Coronary artery (tissue), 2 donors: ENCODE results near the gene GUCD1.
A peak's percentile ranks its signal among the peaks of the same experiment; 100 is the strongest.

ENCODE experiments used
- DNase-seq: peaks from one replicate; pipeline ENCODE4 v3.0.0-alpha.2; 2017; ENCODE audit warnings: low spot score
- H3K27ac ChIP-seq, 2 donors: fragments of 200-600 bp; sonication (generic); one replicate each; pipeline ENCODE4 v1.5.1; 2016 to 2019
- H3K4me3 ChIP-seq: fragments of 200-600 bp; sonication (generic); 2 replicates; pipeline ENCODE4 v1.5.1; 2016; ENCODE audit warnings: mild to moderate bottlenecking, moderate library complexity
- CTCF ChIP-seq: fragments of 200-600 bp; sonication (generic); IDR thresholded peaks from one replicate; pipeline ENCODE4 v1.5.1; 2019; ENCODE audit warnings: antibody characterized with exemption

Gene GUCD1

GRCh38 chr22:24550902-24551435, 4.0 kb downstream of the GUCD1 start:
- no peak overlapping the region for H3K4me3 ChIP-seq
- no peak for DNase-seq
- TF ChIP-seq CTCF = no peak
- no peak overlapping the region for H3K27ac ChIP-seq

DNA sequence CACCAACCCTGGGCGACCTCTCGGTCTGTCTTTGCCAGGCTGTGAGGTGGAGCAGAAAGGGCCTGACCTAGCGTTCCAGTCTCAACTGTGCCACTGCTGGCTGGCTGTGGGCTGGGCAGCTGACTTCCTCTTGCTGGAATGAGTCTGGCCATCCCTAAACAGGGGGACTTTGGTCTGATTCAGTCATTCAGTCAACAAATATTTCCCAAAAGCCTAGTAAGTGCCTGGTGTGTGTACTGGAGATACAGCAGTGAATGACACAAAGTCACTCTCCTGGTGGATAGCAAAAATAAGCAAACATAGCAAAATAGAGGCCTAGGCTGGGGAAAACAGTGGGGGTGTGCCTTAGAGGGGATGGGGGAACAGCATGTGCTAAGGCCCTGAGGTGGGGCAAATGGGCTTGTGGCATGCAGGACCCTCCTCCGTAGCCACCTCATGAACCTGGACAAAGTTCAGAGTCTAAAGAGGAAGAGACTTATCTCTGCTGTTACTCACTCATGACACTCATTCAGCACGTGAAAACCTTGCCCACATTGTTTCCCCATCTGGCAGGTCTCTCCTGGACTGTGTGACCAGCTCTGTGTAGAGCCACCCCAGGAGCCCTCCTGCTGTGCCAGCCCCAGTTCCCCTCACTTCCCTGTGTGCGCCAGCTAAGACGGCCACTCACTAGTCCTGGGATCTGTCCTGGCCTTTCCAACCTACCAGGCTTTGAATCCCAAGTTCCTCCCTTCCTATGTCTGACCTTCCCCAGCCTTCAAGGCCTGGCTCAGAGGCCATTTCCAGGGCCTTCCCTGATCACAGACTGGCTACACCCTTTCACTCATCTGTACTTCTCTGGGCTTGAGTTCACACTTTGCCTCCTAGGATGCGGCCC, 4.7 kb downstream of the GUCD1 start:
- no peak for TF ChIP-seq CTCF
- Histone ChIP-seq H3K4me3 (no peak overlapping the region), H3K27ac (peak overlapping the region in 1 of 2 donors; percentile 9)
- no peak for DNase-seq

DNA sequence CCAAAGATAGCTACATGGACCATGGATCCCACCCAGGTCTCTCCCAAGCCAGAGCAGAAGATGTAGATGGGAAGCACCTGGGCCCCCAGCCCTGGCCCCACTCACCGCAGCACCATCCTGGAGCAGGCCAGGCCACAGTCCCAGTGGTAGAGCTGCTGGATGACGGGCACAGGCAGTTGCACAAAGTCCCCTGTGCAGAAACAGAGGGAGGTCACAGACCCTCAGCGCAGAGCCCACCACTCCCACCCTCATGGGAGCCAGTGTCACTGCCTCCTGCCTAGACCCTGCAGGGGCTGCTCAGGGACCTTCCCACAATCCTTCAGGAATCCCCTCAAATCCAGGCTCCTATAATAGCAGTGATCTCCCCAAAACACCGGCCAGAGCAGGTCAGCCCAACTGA, 6.1 kb downstream of the GUCD1 start:
- H3K4me3 ChIP-seq = no peak overlapping the region
- H3K27ac ChIP-seq = no peak overlapping the region
- no peak for DNase-seq
- no peak for TF ChIP-seq CTCF

- H3K27ac ChIP-seq = peak overlapping the region in 1 of 2 donors; percentile 63
- TF ChIP-seq CTCF = no peak
- no peak overlapping the region for H3K4me3 ChIP-seq
- no peak for DNase-seq
Observed at GRCh38 chr22:24543679-24544243, 11.2 kb downstream of the GUCD1 start.

GRCh38 chr22:24543185-24543601, 11.7 kb downstream of the GUCD1 start:
- no peak for DNase-seq
- Histone ChIP-seq H3K4me3 (no peak overlapping the region), H3K27ac (peak overlapping the region; percentile 36 to 63)
- TF ChIP-seq CTCF = no peak

GRCh38 chr22:24542641-24543040, 12.3 kb downstream of the GUCD1 start:
- no peak for TF ChIP-seq CTCF
- DNase-seq = no peak
- no peak overlapping the region for H3K4me3 ChIP-seq
- peak overlapping the region; percentile 36 to 63 for H3K27ac ChIP-seq
